GM18511 (cell line): ENCODE measurements around the gene AOPEP.

Experiments used
- ATAC-seq: cut with Tn5 transposase; IDR thresholded peaks from one replicate; pipeline ENCODE4 v1.9.1; 2021; ENCODE audit warnings: mild to moderate bottlenecking, moderate library complexity; ENCODE audit not compliant: unreplicated experiment

Gene AOPEP

GRCh38 chr9:95071925-95072324 lies 345.4 kb downstream of the AOPEP start:
- ATAC-seq, result no peak

- no peak for ATAC-seq
Observed at GRCh38 chr9:95073042-95073607, 346.6 kb downstream of the AOPEP start.

- ATAC-seq, result no peak
Observed at GRCh38 chr9:95073918-95074317, 347.4 kb downstream of the AOPEP start.

- no peak for ATAC-seq
Observed at GRCh38 chr9:95074632-95075031, 348.1 kb downstream of the AOPEP start.

- no peak for ATAC-seq
Observed at GRCh38 chr9:95075700-95076099, 349.2 kb downstream of the AOPEP start.

GRCh38 chr9:95076696-95077052 lies 350.2 kb downstream of the AOPEP start:
- ATAC-seq, result no peak

GRCh38 chr9:95077053-95077765 lies 350.7 kb downstream of the AOPEP start:
- ATAC-seq, result no peak

- no peak for ATAC-seq
Observed at GRCh38 chr9:95077766-95078370, 351.4 kb downstream of the AOPEP start.

GRCh38 chr9:95078511-95078910 lies 352.0 kb downstream of the AOPEP start:
- ATAC-seq, result no peak

GRCh38 chr9:95078939-95079338 lies 352.4 kb downstream of the AOPEP start:
- no peak for ATAC-seq

- ATAC-seq, result no peak
Observed at GRCh38 chr9:95079461-95079860, 353.0 kb downstream of the AOPEP start.

GRCh38 chr9:95080961-95081647 lies 354.6 kb downstream of the AOPEP start:
- no peak for ATAC-seq

GRCh38 chr9:95081998-95082397 lies 355.5 kb downstream of the AOPEP start:
- no peak for ATAC-seq

- ATAC-seq, result no peak
Observed at GRCh38 chr9:95082401-95083084, 356.0 kb downstream of the AOPEP start.

GRCh38 chr9:95083086-95083768 lies 356.7 kb downstream of the AOPEP start:
- ATAC-seq, result no peak

- ATAC-seq, result no peak
Observed at GRCh38 chr9:95084254-95084934, 357.9 kb downstream of the AOPEP start.

GRCh38 chr9:95085036-95085770 lies 358.7 kb downstream of the AOPEP start:
- no peak for ATAC-seq

- no peak for ATAC-seq
Observed at GRCh38 chr9:95085861-95086563, 359.5 kb downstream of the AOPEP start.

GRCh38 chr9:95086564-95086955 lies 360.1 kb downstream of the AOPEP start:
- no peak for ATAC-seq
